ENCODE data around the gene RHBDD1.

DNA sequence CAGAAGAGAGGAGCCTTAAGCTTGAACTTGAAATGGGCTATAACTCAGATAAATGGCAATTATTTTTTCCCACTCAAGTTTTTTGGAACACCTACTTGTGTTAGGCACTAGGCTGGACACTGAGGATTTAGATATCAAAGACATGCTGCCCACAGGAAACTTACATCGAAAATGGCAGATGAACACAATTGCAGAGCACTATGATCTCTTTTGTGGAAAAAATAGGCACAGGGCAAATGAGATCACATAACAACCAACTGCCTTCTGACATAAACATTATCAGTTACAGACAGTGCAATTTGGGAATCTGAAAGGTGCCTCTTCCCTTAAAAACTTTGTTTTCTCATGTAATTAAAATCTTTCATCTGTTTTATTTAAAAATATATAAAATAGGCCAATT lies 32.4 kb upstream of the RHBDD1 start:
- TF ChIP-seq, protein P1, sequence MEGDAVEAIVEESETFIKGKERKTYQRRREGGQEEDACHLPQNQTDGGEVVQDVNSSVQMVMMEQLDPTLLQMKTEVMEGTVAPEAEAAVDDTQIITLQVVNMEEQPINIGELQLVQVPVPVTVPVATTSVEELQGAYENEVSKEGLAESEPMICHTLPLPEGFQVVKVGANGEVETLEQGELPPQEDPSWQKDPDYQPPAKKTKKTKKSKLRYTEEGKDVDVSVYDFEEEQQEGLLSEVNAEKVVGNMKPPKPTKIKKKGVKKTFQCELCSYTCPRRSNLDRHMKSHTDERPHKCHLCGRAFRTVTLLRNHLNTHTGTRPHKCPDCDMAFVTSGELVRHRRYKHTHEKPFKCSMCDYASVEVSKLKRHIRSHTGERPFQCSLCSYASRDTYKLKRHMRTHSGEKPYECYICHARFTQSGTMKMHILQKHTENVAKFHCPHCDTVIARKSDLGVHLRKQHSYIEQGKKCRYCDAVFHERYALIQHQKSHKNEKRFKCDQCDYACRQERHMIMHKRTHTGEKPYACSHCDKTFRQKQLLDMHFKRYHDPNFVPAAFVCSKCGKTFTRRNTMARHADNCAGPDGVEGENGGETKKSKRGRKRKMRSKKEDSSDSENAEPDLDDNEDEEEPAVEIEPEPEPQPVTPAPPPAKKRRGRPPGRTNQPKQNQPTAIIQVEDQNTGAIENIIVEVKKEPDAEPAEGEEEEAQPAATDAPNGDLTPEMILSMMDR (IDR thresholded peaks at IDR 0.05; ENCODE audit: insufficient read depth, low read depth, low read length), result no peak
- no peak for TF ChIP-seq EZH2 (IDR thresholded peaks at IDR 0.05; ENCODE audit: insufficient read depth, low read length)
